IPS-20b (cell line): ENCODE data around the gene LTBP3.

Experiments
- H3K27ac ChIP-seq: one replicate; pipeline ENCODE4 v1.5.1; 2013; ENCODE audit warnings: low read length
- H3K27me3 ChIP-seq: 2 replicates; pipeline ENCODE4 v1.6.1; 2013; ENCODE audit warnings: mild to moderate bottlenecking, low read length, inconsistent platforms; ENCODE audit not compliant: insufficient read depth
- H3K36me3 ChIP-seq: 2 replicates; pipeline ENCODE4 v1.6.1; 2013; ENCODE audit warnings: low read depth, mild to moderate bottlenecking, inconsistent platforms, low read length, moderate library complexity; ENCODE audit not compliant: insufficient read depth
- H3K4me1 ChIP-seq: 2 replicates; pipeline ENCODE4 v1.6.1; 2013; ENCODE audit warnings: mild to moderate bottlenecking, control low read depth, inconsistent platforms, low read length, moderate library complexity; ENCODE audit not compliant: insufficient read depth
- H3K4me3 ChIP-seq: 2 replicates; pipeline ENCODE4 v1.5.1; 2013; ENCODE audit warnings: mild to moderate bottlenecking, low read length, inconsistent platforms
- H3K9ac ChIP-seq: 2 replicates; pipeline ENCODE4 v1.6.1; 2013; ENCODE audit warnings: low read depth, mild to moderate bottlenecking, inconsistent platforms, low read length, moderate library complexity
- H3K9me3 ChIP-seq: 2 replicates; pipeline ENCODE4 v1.6.1; 2013; ENCODE audit warnings: mild to moderate bottlenecking, low read depth, low read length, inconsistent platforms; ENCODE audit not compliant: insufficient read depth

Gene LTBP3

GRCh38 chr11:65498977-65499712 lies 59.0 kb downstream of the LTBP3 start, which contains the start of gene MALAT1:
Gene MALAT1 (plus strand): TSS chr11:65499045.
- Histone ChIP-seq H3K36me3 (peaks cover 43% of the 10 kb centered on the region), H3K9me3 (no peaks in the 10 kb centered on the region), H3K4me3 (peak within 1 kb of the TSS; percentile 96), H3K4me1 (peaks cover 17% of the 10 kb centered on the region), H3K27ac (peak within 1 kb of the TSS; percentile 91), H3K9ac (peak within 1 kb of the TSS; percentile 100), H3K27me3 (no peaks in the 10 kb centered on the region)

DNA sequence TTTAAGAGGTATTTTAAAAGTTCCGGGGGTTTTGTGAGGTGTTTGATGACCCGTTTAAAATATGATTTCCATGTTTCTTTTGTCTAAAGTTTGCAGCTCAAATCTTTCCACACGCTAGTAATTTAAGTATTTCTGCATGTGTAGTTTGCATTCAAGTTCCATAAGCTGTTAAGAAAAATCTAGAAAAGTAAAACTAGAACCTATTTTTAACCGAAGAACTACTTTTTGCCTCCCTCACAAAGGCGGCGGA lies 59.5 kb downstream of the LTBP3 start:
- H3K9me3 ChIP-seq, result no peaks in the 10 kb centered on the region
- H3K4me3 ChIP-seq, result peak overlapping the region; percentile 96
- no peaks in the 10 kb centered on the region for H3K27me3 ChIP-seq
- peaks cover 18% of the 10 kb centered on the region for H3K4me1 ChIP-seq
- H3K36me3 ChIP-seq, result peaks cover 38% of the 10 kb centered on the region
- H3K9ac ChIP-seq, result peak overlapping the region; percentile 100
- H3K27ac ChIP-seq, result peak overlapping the region; percentile 91

GRCh38 chr11:65498042-65498726 lies 60.0 kb downstream of the LTBP3 start:
- Histone ChIP-seq H3K27me3 (no peaks in the 10 kb centered on the region), H3K4me1 (peaks cover 22% of the 10 kb centered on the region), H3K4me3 (peak overlapping the region; percentile 96), H3K9ac (peak overlapping the region; percentile 100), H3K27ac (peak overlapping the region; percentile 91), H3K9me3 (no peaks in the 10 kb centered on the region), H3K36me3 (peaks cover 34% of the 10 kb centered on the region)

- Histone ChIP-seq H3K27me3 (no peaks in the 10 kb centered on the region), H3K9me3 (no peaks in the 10 kb centered on the region), H3K4me1 (peaks cover 30% of the 10 kb centered on the region), H3K27ac (peak overlapping the region; percentile 91), H3K4me3 (peak overlapping the region; percentile 96), H3K9ac (peak overlapping the region; percentile 100), H3K36me3 (peaks cover 26% of the 10 kb centered on the region)
Observed at GRCh38 chr11:65497141-65498041, 60.8 kb downstream of the LTBP3 start.

- peak overlapping the region; percentile 59 for H3K4me3 ChIP-seq
- H3K4me1 ChIP-seq, result peaks cover 38% of the 10 kb centered on the region
- H3K27ac ChIP-seq, result no peak overlapping the region
- H3K27me3 ChIP-seq, result no peaks in the 10 kb centered on the region
- peaks cover 17% of the 10 kb centered on the region for H3K36me3 ChIP-seq
- H3K9ac ChIP-seq, result peak overlapping the region; percentile 68
- no peaks in the 10 kb centered on the region for H3K9me3 ChIP-seq
Observed at GRCh38 chr11:65496304-65497140, 61.6 kb downstream of the LTBP3 start.

DNA sequence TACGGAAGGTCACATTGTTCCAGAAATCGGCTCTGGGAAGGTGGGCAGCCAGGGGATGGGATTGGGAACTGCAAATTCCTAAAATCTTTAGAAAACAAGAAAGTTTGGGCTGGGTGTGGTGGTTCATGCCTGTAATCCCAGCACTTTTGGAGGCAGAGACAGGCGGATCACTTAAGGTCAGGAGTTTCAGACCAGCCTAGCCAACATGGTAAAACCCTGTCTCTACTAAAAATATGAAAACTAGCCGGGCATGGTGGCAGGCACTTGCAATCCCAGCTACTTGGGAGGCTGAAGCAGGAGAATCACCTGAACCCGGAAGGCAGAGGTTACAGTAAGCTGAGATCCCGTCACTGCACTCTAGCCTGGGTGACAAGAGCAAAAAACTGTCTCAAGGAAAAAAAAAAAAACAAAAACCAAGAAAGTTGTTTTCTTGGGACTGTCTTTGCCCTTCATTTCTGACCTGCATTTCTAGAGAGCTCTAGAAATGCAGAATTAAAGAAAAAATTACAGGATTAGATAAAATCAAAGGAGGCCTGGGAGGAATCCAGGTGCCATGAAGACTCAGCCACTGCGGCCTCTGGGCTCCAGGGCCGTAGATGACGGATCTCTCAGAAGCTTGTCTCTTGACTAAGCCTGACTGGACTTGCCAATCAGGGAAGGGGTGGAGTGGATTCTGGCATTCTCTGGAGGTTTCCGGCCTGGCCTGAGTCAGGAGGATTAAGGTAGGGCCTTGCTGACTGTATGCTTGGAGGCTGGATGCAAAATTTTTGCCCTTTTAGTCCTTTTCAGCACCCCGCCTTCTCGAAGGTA lies 64.6 kb downstream of the LTBP3 start:
- Histone ChIP-seq H3K27me3 (no peaks in the 10 kb centered on the region), H3K9ac (peak overlapping the region; percentile 20; the same call in 1 of the 2 replicates), H3K36me3 (no peaks in the 10 kb centered on the region), H3K4me3 (no peak overlapping the region), H3K27ac (no peak overlapping the region), H3K4me1 (peaks cover 57% of the 10 kb centered on the region), H3K9me3 (no peaks in the 10 kb centered on the region)

DNA sequence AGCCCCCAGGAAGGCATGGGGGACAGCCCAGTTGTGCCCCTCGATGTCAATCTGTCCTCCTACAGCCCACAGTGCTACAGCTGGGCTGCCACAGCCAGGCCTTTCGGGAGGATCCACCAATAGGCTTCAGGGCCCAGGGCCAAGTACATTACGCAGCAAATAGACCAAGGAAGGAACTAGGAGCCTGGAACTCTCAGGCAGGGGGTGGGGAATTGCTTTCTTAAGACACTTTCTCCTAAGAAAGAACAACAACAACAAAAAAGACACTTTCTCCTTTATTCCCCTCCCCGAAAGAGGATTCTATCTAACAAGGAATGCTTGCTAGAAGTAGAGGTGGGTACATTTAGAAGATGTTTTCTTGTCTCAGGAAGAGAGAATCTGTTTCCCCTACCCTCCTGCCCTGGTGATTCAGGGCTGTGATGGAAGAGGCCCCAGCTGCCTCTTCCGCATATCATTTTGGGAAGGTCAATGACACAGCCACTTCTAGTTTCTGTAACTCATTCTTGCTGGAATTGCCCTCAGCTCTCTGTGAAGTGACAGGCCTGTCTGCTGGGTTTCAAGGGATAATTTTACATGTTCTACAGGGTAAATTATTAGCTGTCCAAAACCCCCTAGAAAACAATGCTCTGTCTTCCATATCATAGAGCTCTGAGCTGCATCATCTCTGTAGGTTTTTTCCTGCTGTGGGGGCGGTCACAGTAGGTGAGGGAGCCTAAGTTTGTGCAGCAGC lies 65.4 kb downstream of the LTBP3 start:
- no peak overlapping the region for H3K4me3 ChIP-seq
- no peaks in the 10 kb centered on the region for H3K9me3 ChIP-seq
- H3K9ac ChIP-seq, result peak overlapping the region; percentile 20; the same call in 1 of the 2 replicates
- no peaks in the 10 kb centered on the region for H3K27me3 ChIP-seq
- H3K36me3 ChIP-seq, result no peaks in the 10 kb centered on the region
- peaks cover 58% of the 10 kb centered on the region for H3K4me1 ChIP-seq
- H3K27ac ChIP-seq, result no peak overlapping the region

DNA sequence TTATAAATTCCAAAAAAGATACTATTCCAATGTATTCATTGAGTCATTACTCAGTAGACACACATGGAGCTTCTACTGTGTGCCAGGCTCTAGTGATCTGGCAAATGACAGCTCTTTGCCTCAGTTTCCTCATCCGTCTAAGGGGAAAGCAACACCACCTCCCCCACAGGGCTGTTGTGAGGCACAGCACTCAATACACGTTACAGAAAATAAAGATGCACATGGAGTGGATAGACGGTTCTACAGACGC lies 65.8 kb downstream of the LTBP3 start:
- Histone ChIP-seq H3K4me3 (no peak overlapping the region), H3K36me3 (no peaks in the 10 kb centered on the region), H3K9ac (peak overlapping the region; percentile 51; the same call in 1 of the 2 replicates), H3K4me1 (peaks cover 59% of the 10 kb centered on the region), H3K9me3 (no peaks in the 10 kb centered on the region), H3K27ac (no peak overlapping the region), H3K27me3 (no peaks in the 10 kb centered on the region)

GRCh38 chr11:65491614-65492386 lies 66.4 kb downstream of the LTBP3 start:
- Histone ChIP-seq H3K9me3 (no peaks in the 10 kb centered on the region), H3K4me1 (peaks cover 61% of the 10 kb centered on the region), H3K4me3 (no peak overlapping the region), H3K27me3 (no peaks in the 10 kb centered on the region), H3K27ac (no peak overlapping the region), H3K36me3 (no peaks in the 10 kb centered on the region), H3K9ac (peak overlapping the region; percentile 51; the same call in 1 of the 2 replicates)

DNA sequence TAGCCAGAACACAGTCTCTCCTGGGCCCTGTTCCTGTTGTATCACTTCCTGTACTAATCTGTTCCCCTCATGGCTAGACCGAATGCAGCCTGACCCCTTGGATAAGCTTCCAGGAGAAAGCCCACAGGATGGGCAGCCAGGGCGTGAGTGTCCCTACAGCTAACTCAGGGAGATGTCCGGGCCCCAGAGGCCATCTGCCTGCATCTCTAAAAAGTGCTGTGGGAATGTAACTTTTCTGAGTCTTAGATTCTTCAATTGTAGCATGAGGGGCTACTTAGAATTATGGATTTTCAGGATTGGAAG lies 67.0 kb downstream of the LTBP3 start:
- Histone ChIP-seq H3K4me1 (peaks cover 60% of the 10 kb centered on the region), H3K27ac (no peak overlapping the region), H3K36me3 (no peaks in the 10 kb centered on the region), H3K4me3 (no peak overlapping the region), H3K27me3 (no peaks in the 10 kb centered on the region), H3K9ac (no peak overlapping the region), H3K9me3 (no peaks in the 10 kb centered on the region)
